GM21576 (cell line): Measurements from ENCODE around the gene DGKD.

Source experiments
- ATAC-seq: cut with Tn5 transposase; IDR thresholded peaks from one replicate; pipeline ENCODE4 v1.9.1; 2021; ENCODE audit warnings: mild to moderate bottlenecking, moderate library complexity; ENCODE audit not compliant: unreplicated experiment

DGKD gene

GRCh38 chr2:233456111-233456510 is 101.8 kb downstream of the DGKD start:
- ATAC-seq: no peak

- ATAC-seq: no peak
Observed at GRCh38 chr2:233456934-233457333, 102.6 kb downstream of the DGKD start.

GRCh38 chr2:233457356-233457755 is 103.1 kb downstream of the DGKD start:
- ATAC-seq: no peak

GRCh38 chr2:233458031-233458610 is 103.8 kb downstream of the DGKD start:
- no peak for ATAC-seq

- no peak for ATAC-seq
Observed at GRCh38 chr2:233458826-233459225, 104.5 kb downstream of the DGKD start.

GRCh38 chr2:233459426-233459825 is 105.1 kb downstream of the DGKD start:
- no peak for ATAC-seq

GRCh38 chr2:233460726-233461441 is 106.6 kb downstream of the DGKD start:
- ATAC-seq: no peak

GRCh38 chr2:233461481-233461891 is 107.2 kb downstream of the DGKD start:
- ATAC-seq: no peak

- no peak for ATAC-seq
Observed at GRCh38 chr2:233462202-233462785, 108.0 kb downstream of the DGKD start.

GRCh38 chr2:233462826-233463470 is 108.7 kb downstream of the DGKD start:
- ATAC-seq: no peak

- ATAC-seq: no peak
Observed at GRCh38 chr2:233463586-233463985, 109.3 kb downstream of the DGKD start.

GRCh38 chr2:233464056-233464455 is 109.8 kb downstream of the DGKD start:
- ATAC-seq: no peak

- no peak for ATAC-seq
Observed at GRCh38 chr2:233464531-233465240, 110.4 kb downstream of the DGKD start.

GRCh38 chr2:233466991-233467603 is 112.8 kb downstream of the DGKD start:
- no peak for ATAC-seq

- no peak for ATAC-seq
Observed at GRCh38 chr2:233468047-233468740, 113.9 kb downstream of the DGKD start.

GRCh38 chr2:233468741-233469110 is 114.4 kb downstream of the DGKD start:
- ATAC-seq: no peak

GRCh38 chr2:233469261-233470010 is 115.1 kb downstream of the DGKD start:
- ATAC-seq: no peak

- no peak for ATAC-seq
Observed at GRCh38 chr2:233470011-233470687, 115.9 kb downstream of the DGKD start.

GRCh38 chr2:233470839-233471238 is 116.5 kb downstream of the DGKD start:
- ATAC-seq: no peak
